MM.1S (cell line): ENCODE data around the gene LIMS2.

Experiments
- EZH2 ChIP-seq: fragments of 300-600 bp; sonication (generic); optimal IDR thresholded peaks from 2 replicates; pipeline ENCODE3; 2017; ENCODE audit warnings: low read depth, mild to moderate bottlenecking, antibody characterized with exemption, low read length, mixed read lengths
- TF ChIP-seq, protein P1 (sequence below): fragments of 300-600 bp; sonication (generic); IDR thresholded peaks from 2 replicates; pipeline ENCODE4 v1.5.1; 2016; ENCODE audit warnings: antibody characterized with exemption, low read length, mixed read lengths

DNA sequence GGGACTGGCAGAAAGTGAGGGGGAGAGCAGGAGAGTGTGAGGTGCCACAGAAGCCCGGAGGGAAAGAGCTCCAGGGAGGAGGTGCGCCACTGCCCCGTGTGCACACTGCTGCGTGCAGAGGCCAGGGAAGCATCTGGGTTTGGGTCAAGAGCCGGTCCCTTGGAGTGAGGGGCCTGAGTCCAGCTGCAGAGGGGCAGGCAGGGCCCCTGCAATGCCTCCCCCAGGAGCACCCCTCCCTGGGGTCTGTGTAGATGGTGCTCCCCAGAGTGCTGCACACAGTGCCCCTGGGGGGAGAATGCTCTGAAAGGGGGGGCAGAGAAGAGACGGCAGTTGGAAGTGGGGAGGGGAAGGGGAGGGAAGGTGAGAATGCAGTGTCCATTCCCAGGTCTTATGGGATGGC is 3.7 kb upstream of the LIMS2 start:
- TF ChIP-seq, protein P1, sequence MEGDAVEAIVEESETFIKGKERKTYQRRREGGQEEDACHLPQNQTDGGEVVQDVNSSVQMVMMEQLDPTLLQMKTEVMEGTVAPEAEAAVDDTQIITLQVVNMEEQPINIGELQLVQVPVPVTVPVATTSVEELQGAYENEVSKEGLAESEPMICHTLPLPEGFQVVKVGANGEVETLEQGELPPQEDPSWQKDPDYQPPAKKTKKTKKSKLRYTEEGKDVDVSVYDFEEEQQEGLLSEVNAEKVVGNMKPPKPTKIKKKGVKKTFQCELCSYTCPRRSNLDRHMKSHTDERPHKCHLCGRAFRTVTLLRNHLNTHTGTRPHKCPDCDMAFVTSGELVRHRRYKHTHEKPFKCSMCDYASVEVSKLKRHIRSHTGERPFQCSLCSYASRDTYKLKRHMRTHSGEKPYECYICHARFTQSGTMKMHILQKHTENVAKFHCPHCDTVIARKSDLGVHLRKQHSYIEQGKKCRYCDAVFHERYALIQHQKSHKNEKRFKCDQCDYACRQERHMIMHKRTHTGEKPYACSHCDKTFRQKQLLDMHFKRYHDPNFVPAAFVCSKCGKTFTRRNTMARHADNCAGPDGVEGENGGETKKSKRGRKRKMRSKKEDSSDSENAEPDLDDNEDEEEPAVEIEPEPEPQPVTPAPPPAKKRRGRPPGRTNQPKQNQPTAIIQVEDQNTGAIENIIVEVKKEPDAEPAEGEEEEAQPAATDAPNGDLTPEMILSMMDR: no peak
- TF ChIP-seq EZH2: no peak
